NCI-H82 (cell line): ENCODE results near the gene GPBP1.
"Not testable (repeated sequence)": the region's sequence is repeated elsewhere in the genome, so short reads cannot be mapped to it uniquely, and the experiment has no call there.

ENCODE experiments used
- DNase-seq: peaks from one replicate; lab custom pipeline; 2025; lab: John Stamatoyannopoulos, UW

Gene GPBP1

GRCh38 chr5:57176350-57176857 is 2.5 kb downstream of the GPBP1 start:
- DNase-seq: no peak

GRCh38 chr5:57177479-57178156 is 3.8 kb downstream of the GPBP1 start:
- DNase-seq: peak; percentile 12

- DNase-seq: not testable (repeated sequence)
These were observed 4.4 kb downstream of the GPBP1 start for GRCh38 chr5:57178238-57178637.

- peak; percentile 3 for DNase-seq
These were observed 5.7 kb downstream of the GPBP1 start for GRCh38 chr5:57179262-57180200.

- DNase-seq: no peak
These were observed 7.3 kb downstream of the GPBP1 start for GRCh38 chr5:57181154-57181553.

- peak; percentile 43 for DNase-seq
These were observed 10.5 kb downstream of the GPBP1 start for GRCh38 chr5:57184322-57184721.

GRCh38 chr5:57185313-57185712 is 11.5 kb downstream of the GPBP1 start:
- no peak for DNase-seq

- DNase-seq: no peak
These were observed 12.3 kb downstream of the GPBP1 start for GRCh38 chr5:57186194-57186593.

GRCh38 chr5:57187977-57188376 is 14.1 kb downstream of the GPBP1 start:
- DNase-seq: not testable (repeated sequence)

GRCh38 chr5:57189515-57189914 is 15.7 kb downstream of the GPBP1 start:
- DNase-seq: no peak

- DNase-seq: no peak
These were observed 16.7 kb downstream of the GPBP1 start for GRCh38 chr5:57190593-57190992.

- no peak for DNase-seq
These were observed 17.3 kb downstream of the GPBP1 start for GRCh38 chr5:57191163-57191562.

- no peak for DNase-seq
These were observed 18.1 kb downstream of the GPBP1 start for GRCh38 chr5:57191986-57192385.

- DNase-seq: not testable (repeated sequence)
These were observed 19.0 kb downstream of the GPBP1 start for GRCh38 chr5:57192832-57193231.

GRCh38 chr5:57193757-57194413 is 20.0 kb downstream of the GPBP1 start:
- no peak for DNase-seq

- DNase-seq: no peak
These were observed 20.8 kb downstream of the GPBP1 start for GRCh38 chr5:57194653-57195052.

- DNase-seq: no peak
These were observed 21.2 kb downstream of the GPBP1 start for GRCh38 chr5:57195060-57195459.

- DNase-seq: no peak
These were observed 26.0 kb downstream of the GPBP1 start for GRCh38 chr5:57199866-57200265.

- no peak for DNase-seq
These were observed 29.0 kb downstream of the GPBP1 start for GRCh38 chr5:57202811-57203210.

- DNase-seq: no peak
These were observed 33.3 kb downstream of the GPBP1 start for GRCh38 chr5:57207007-57207653.

GRCh38 chr5:57207681-57208080 is 33.8 kb downstream of the GPBP1 start:
- no peak for DNase-seq
